Urinary bladder (tissue), 4 donors: ENCODE results near the gene IL13RA1. TPM values are rescaled to one million over a fixed set of nuclear protein-coding genes. Genes with fewer than 3 reads are reported as not detected.
"Not testable (repeated sequence)": the region's sequence is repeated elsewhere in the genome, so short reads cannot be mapped to it uniquely, and the experiment has no call there.

Experiments used
- DNase-seq: peaks from one replicate; pipeline ENCODE4 v3.0.0-alpha.2; 2015; ENCODE audit errors: extremely low spot score
- H3K27ac ChIP-seq: one replicate; pipeline ENCODE4 v1.5.1; 2013; ENCODE audit warnings: low read depth, mild to moderate bottlenecking, moderate library complexity
- H3K36me3 ChIP-seq: one replicate; pipeline ENCODE4 v1.6.1; 2013; ENCODE audit warnings: mild to moderate bottlenecking, moderate library complexity; ENCODE audit not compliant: insufficient read depth
- H3K4me1 ChIP-seq: one replicate; pipeline ENCODE4 v1.6.1; 2013; ENCODE audit warnings: mild to moderate bottlenecking, moderate library complexity; ENCODE audit not compliant: insufficient read depth
- H3K4me3 ChIP-seq: one replicate; pipeline ENCODE4 v1.5.1; 2013; ENCODE audit warnings: low read depth, low read length
- WGBS: extraction: QIAGEN DNeasy Blood & Tissue Kit; methylation state at CpG from one replicate; pipeline ENCODE4 v1.1.7; 2013; 5-methylcytosine and 5-hydroxymethylcytosine counted together
- polyA plus RNA-seq: library from polyadenylated mRNA; stranded (reverse); fragments of 200-250 nt; gene quantifications from one replicate; pipeline ENCODE4 v1.2.3, GENCODE V29; 2013
- total RNA-seq: library from RNA; depleted of rRNA; stranded (reverse); fragments of >200 nt; gene quantifications from one replicate; pipeline ENCODE4 v1.2.3, GENCODE V29; 2014
- donor health status: healthy with polysubstance abuse.
- donor health status: healthy.

Gene IL13RA1
- total and polyA plus RNA-seq, 2 donors = 30.1 to 36.7 TPM

- H3K27ac ChIP-seq = no peak overlapping the region
- no peak for DNase-seq
- H3K4me3 ChIP-seq = no peak overlapping the region
- no peaks in the 10 kb centered on the region for H3K36me3 ChIP-seq
- WGBS = 90% methylated on average over 13 of the region's 13 CpGs
- no peaks in the 10 kb centered on the region for H3K4me1 ChIP-seq
These were observed 9.6 kb upstream of the IL13RA1 start for GRCh38 chrX:118717678-118718391.

DNA sequence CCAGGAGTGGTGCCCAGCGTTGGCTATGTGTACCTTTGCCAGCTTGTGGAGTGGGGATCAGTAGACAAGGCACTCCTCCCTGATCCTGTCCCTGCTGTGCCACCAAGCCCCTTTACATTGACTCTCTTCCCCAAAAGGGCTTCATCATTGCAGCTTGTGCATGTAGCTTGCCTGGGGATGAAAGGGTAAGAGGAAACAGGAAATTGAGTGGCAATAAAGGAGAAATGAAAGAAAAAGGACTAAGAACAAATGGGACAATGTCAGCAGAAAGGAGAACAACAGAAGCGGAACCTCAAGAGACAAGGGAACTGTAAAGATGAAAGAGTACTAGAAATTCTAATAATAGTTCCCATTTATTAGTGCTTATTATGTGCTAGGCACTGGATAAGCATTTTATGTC lies 8.7 kb upstream of the IL13RA1 start:
- no peaks in the 10 kb centered on the region for H3K36me3 ChIP-seq
- 85% methylated on average over 2 of the region's 2 CpGs for WGBS
- H3K27ac ChIP-seq = no peak overlapping the region
- no peak for DNase-seq
- no peak overlapping the region for H3K4me3 ChIP-seq
- no peaks in the 10 kb centered on the region for H3K4me1 ChIP-seq

GRCh38 chrX:118720058-118720707 lies 7.2 kb upstream of the IL13RA1 start:
- DNase-seq = no peak
- Histone ChIP-seq H3K4me1 (no peaks in the 10 kb centered on the region), H3K36me3 (no peaks in the 10 kb centered on the region), H3K27ac (no peak overlapping the region), H3K4me3 (no peak overlapping the region)
- 91% methylated on average over 3 of the region's 3 CpGs for WGBS

DNA sequence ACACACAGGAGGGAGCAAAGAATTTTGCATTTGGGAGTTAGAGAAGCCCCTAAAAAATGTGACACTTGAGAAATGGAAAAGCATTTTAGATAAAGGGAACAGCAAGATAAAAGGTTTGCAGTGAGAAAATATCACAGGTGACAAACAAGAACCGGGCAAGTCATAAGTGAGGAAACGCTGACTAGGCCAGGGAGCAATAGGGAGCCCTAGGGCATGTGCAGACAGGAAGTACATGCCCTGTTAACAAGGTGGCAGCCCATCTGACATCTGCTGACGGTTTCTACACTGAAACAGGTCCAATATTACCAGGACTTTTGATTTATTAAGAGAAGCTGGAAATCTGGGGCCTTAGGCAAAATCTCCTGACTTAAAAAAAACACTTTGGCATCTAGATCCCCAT lies 4.0 kb upstream of the IL13RA1 start:
- Histone ChIP-seq H3K27ac (no peak overlapping the region), H3K4me1 (no peaks in the 10 kb centered on the region), H3K4me3 (no peak overlapping the region), H3K36me3 (no peaks in the 10 kb centered on the region)
- 84% methylated on average over 3 of the region's 3 CpGs for WGBS
- no peak for DNase-seq

DNA sequence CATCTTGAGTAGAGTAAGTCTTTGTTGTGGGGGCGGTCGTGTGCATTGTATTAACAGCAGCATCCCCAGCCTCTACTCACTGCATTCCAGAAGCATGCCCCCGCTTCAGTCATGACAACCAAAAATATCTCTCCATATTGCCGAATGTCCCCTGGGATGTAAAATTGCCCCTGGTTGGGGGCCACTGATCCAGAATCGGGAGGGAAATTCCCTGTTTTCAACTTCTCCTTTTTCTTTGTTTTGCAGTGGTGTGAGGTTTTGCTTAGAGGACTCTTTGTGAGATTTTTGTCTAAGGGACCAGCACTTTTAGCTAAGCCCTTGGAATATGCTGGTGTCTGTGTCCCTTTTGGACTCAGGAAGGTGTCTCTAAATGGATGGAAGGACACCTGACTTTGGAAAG lies 3.0 kb upstream of the IL13RA1 start:
- no peak overlapping the region for H3K27ac ChIP-seq
- H3K4me3 ChIP-seq = no peak overlapping the region
- H3K36me3 ChIP-seq = no peaks in the 10 kb centered on the region
- no peaks in the 10 kb centered on the region for H3K4me1 ChIP-seq
- WGBS = 78% methylated on average over 5 of the region's 5 CpGs
- no peak for DNase-seq

DNA sequence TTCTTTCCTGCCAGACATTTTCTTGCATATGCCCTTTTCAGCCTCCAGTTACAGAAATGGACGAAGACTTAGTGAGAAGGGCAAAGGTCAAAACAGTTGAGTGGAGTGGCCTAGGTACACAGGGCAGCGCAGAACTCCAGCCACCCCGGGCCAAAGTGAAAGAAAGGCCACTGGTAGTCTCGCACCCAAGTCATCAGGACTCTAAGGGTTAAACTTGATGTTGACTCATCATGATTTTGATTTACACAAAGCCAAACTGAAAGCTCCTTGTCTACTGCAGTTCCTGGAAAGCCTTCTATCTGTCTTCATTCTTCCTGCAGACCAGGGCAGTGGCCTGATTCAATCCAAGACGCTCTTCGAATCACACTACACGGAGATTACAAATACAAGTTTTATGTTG lies 2.6 kb upstream of the IL13RA1 start:
- no peak overlapping the region for H3K27ac ChIP-seq
- 47% methylated on average over 7 of the region's 7 CpGs for WGBS

DNA sequence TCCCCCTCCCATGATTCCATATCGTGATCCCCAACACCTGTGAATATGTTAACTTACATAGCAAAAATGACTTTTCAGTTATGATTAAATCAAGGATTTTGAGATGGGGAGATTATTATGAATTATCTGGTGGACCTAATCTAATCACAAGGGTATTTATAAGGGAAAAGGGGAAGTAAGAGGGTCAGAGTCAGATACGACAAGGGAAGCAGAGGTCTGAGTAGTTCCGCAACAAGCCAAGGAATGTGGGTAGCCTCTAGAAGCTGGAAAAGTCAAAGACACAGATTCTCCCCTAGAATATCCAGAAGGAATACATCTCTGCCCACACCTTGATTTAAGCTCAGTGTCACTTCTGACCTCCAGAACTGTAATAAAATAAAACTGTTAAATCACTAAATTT lies 1.0 kb upstream of the IL13RA1 start:
- WGBS = 86% methylated on average over 3 of the region's 3 CpGs
- Histone ChIP-seq H3K4me3 (no peak overlapping the region), H3K27ac (no peak overlapping the region), H3K4me1 (no peaks in the 10 kb centered on the region), H3K36me3 (no peaks in the 10 kb centered on the region)
- DNase-seq = no peak

More for the DNA sequence above, 2.6 kb upstream of the IL13RA1 start:
- Histone ChIP-seq H3K36me3 (no peaks in the 10 kb centered on the region), H3K4me1 (no peaks in the 10 kb centered on the region), H3K4me3 (no peak overlapping the region)
- no peak for DNase-seq

DNA sequence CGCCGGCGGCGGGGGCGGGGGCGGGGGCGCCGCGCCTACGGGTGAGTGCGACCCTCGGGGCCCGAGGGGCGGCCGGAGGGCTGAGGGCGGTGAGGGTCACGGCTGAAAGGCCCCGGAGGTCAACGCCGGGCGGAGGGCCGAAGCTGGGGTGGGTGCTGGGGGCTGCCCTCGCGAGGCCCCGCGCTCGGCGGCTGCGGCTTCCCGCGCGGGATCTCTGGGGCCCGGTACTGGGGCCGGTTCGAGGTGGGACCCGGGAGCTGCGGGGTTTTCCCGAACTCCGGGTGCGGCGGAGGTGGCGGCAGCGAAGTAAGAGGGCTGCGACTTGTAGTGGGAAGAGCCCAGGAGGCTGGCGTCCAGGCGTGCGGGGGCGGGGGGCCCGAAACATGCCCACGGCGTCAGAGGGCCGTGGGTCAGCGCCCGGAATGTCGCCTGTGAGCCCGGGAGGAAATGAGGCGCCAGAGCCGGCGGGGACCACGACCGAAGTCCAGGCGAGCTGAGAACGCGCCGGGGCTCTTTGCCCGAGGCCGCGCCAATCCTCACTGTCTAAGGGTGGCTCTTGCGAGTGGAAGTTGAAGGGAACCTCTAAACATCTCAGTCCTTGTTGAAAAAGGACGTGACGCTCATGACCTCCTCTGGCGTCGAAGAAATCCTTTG lies 407 bp downstream of the IL13RA1 start:
- Histone ChIP-seq H3K27ac (peak overlapping the region; percentile 73), H3K4me1 (no peaks in the 10 kb centered on the region), H3K36me3 (no peaks in the 10 kb centered on the region), H3K4me3 (peak overlapping the region; percentile 84)
- DNase-seq = no peak
- 1% methylated on average over 66 of the region's 73 CpGs for WGBS

- no peak overlapping the region for H3K4me3 ChIP-seq
- no peaks in the 10 kb centered on the region for H3K36me3 ChIP-seq
- WGBS = 83% methylated on average over 3 of the region's 3 CpGs
- no peak for DNase-seq
- no peaks in the 10 kb centered on the region for H3K4me1 ChIP-seq
- no peak overlapping the region for H3K27ac ChIP-seq
These were observed 1.7 kb downstream of the IL13RA1 start for GRCh38 chrX:118729042-118729652.

DNA sequence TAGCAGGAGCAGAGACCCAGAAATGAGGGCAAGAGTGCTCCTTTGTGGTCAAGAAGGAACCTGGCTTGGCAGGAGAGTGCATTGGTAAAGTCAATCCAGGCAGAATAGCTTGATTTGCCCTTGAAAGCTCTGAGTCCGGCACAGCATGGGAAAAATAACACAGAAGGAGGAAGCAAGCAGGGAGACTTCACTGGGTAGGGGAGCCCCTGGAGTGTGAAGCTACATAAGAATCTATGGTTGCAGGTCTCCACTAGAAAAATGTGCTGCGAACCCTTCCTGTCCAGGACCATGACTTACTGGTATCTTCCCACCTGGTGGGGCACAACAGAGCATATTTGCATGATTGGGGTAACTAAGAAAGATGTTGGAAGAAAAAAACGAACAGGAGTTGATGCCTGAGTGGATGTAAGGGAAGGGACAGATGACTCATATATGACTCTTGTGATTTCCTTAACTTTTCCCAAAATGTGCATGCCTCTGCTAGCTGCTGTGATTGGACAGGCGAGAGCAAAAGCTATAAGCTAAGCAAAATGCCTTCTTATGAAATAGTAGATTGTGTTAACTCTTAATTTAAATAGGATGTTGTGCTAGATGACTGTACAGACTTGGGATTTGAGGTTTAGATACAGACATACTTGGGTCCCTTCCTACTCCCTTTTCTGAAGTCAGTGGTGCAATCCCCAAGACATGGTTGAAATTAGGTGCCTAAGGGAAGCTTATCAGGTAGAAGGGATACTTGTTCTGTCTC lies 3.3 kb downstream of the IL13RA1 start:
- H3K36me3 ChIP-seq = no peaks in the 10 kb centered on the region
- DNase-seq = no peak
- no peak overlapping the region for H3K4me3 ChIP-seq
- no peak overlapping the region for H3K27ac ChIP-seq
- WGBS = 77% methylated on average over 4 of the region's 4 CpGs
- no peaks in the 10 kb centered on the region for H3K4me1 ChIP-seq

- not testable (repeated sequence) for H3K36me3 ChIP-seq, DNase-seq, H3K4me1 ChIP-seq, H3K4me3 ChIP-seq, H3K27ac ChIP-seq
- 95% methylated on average over 3 of the region's 3 CpGs for WGBS
These were observed 5.1 kb downstream of the IL13RA1 start for GRCh38 chrX:118732551-118732950.

- WGBS = 94% methylated on average over 2 of the region's 2 CpGs
- no peak for DNase-seq
- no peak overlapping the region for H3K27ac ChIP-seq
- no peak overlapping the region for H3K4me3 ChIP-seq
- H3K4me1 ChIP-seq = no peaks in the 10 kb centered on the region
- H3K36me3 ChIP-seq = no peaks in the 10 kb centered on the region
These were observed 7.5 kb downstream of the IL13RA1 start for GRCh38 chrX:118734909-118735308.

GRCh38 chrX:118736394-118737010 lies 9.1 kb downstream of the IL13RA1 start:
- DNase-seq = no peak
- H3K36me3 ChIP-seq = no peaks in the 10 kb centered on the region
- WGBS = 82% methylated on average over 7 of the region's 7 CpGs
- no peaks in the 10 kb centered on the region for H3K4me1 ChIP-seq
- H3K4me3 ChIP-seq = no peak overlapping the region
- no peak overlapping the region for H3K27ac ChIP-seq
